ENCODE results near the gene AGAP1. TPM values are rescaled to one million over a fixed set of nuclear protein-coding genes. Genes with fewer than 3 reads are reported as not detected.
A peak's percentile ranks its signal among the peaks of the same experiment; 100 is the strongest.

Gene AGAP1
- total RNA-seq, 6 experiments from 2014 or later: 8.1 to 11.2 (median 9.8) TPM

DNA sequence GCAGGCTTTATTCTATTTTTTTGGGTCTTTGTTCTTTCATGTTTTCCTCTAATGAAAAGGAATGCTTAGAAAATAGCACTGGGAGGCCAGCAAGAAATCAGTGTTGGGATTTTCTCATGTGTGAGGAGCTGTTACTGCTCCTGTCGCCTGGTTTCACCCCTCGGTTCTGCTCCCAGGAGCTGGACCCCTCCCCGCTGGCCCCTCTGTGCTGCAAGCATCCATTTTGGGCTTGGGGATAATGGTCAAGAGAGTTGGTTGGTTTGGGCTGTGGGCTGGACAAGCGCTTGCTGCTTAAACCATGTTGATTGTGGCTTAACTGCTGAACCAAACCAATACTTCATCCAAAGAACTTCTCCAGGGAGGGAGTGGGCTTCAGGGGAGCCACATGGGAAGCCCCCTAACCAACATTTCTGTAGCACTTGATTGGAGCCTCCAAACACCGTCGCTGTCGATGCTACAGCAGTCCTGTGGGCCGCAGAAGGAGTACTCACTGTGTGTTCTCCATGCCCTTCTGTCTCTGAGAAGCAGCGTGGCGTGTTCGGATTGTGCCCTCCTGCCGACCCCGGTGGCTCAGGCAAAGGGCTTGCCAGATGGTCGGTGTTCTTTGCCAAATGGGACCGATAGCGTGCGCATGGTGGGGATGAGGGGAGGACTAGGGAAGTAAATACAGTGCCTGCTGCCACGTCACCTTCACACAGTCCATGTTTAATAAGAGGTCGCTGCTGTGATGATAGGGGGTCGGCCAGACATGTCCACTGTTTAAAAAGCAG is 40.0 kb downstream of the AGAP1 start:
- intact Hi-C loops (cut with DNase I): no loop called here
- Histone ChIP-seq H3K36me3 (no peaks in the 10 kb centered on the region), H3K27me3 (no peaks in the 10 kb centered on the region), H3K9me3 (no peaks in the 10 kb centered on the region), H3K4me1 (peaks cover 0 to 12% (median 5%) of the 10 kb centered on the region in 4 donors), H3K4me3 (no peak overlapping the region), H3K27ac (no peak overlapping the region)
- no peak for ATAC-seq
- TF ChIP-seq POLR2A (IDR thresholded peaks at IDR 0.05): no peak
- TF ChIP-seq, protein P1, sequence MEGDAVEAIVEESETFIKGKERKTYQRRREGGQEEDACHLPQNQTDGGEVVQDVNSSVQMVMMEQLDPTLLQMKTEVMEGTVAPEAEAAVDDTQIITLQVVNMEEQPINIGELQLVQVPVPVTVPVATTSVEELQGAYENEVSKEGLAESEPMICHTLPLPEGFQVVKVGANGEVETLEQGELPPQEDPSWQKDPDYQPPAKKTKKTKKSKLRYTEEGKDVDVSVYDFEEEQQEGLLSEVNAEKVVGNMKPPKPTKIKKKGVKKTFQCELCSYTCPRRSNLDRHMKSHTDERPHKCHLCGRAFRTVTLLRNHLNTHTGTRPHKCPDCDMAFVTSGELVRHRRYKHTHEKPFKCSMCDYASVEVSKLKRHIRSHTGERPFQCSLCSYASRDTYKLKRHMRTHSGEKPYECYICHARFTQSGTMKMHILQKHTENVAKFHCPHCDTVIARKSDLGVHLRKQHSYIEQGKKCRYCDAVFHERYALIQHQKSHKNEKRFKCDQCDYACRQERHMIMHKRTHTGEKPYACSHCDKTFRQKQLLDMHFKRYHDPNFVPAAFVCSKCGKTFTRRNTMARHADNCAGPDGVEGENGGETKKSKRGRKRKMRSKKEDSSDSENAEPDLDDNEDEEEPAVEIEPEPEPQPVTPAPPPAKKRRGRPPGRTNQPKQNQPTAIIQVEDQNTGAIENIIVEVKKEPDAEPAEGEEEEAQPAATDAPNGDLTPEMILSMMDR (IDR thresholded peaks at IDR 0.05): no peak
- 82% methylated on average over 8 of the region's 20 CpGs for WGBS (ENCODE audit: insufficient coverage, low coverage, low lambda C conversion rate, missing lambda C conversion rate)
- DNase-seq: peak in 1 of 3 donors; percentile 44

DNA sequence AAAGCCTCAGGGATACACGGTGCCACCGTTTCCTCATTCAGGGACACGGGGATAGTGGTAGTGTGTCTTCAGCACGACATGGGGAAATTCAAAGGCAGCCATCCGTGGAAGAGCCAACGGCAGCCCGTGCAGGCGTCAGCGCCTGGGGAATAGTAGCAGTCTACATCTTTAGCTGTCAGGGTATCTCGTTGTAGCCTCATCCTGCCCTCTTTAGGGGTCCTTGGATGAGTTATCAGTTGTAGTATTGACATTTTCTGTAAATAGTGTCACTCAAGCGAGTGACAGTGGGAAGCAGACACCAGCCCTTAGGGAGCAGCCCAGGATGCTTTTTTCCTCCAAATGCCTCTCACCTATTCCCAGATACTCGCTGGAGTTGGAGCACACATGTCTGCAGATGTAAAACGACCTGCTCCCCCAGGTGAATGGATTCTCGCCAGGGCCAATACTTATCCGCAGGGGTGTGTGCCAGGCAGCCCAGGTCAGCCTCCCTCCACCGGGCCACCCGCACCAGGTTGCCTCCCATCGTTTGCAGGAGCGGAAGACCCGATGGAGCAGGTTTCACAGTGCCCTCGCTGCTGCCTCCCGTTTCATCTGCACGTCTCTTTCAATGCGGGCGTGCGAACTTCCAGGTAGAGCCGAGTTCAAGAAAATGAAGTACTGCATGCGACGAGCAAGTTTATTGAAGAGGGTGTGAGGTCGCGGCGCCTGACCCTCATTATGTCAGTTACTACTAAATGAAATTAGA is 41.0 kb downstream of the AGAP1 start:
- intact Hi-C loops (cut with DNase I): no loop called here
- Histone ChIP-seq H3K36me3 (no peaks in the 10 kb centered on the region), H3K27me3 (no peaks in the 10 kb centered on the region), H3K4me3 (no peak overlapping the region), H3K27ac (no peak overlapping the region), H3K9me3 (no peaks in the 10 kb centered on the region), H3K4me1 (peaks cover 0 to 12% (median 5%) of the 10 kb centered on the region in 4 donors)
- no peak for TF ChIP-seq POLR2A (IDR thresholded peaks at IDR 0.05)
- TF ChIP-seq, protein P1 (IDR thresholded peaks at IDR 0.05): no peak
- peak in 1 of 3 donors; percentile 25 for DNase-seq
- ATAC-seq: no peak
- WGBS (ENCODE audit: insufficient coverage, low coverage, low lambda C conversion rate, missing lambda C conversion rate): 93% methylated on average over 15 of the region's 32 CpGs

DNA sequence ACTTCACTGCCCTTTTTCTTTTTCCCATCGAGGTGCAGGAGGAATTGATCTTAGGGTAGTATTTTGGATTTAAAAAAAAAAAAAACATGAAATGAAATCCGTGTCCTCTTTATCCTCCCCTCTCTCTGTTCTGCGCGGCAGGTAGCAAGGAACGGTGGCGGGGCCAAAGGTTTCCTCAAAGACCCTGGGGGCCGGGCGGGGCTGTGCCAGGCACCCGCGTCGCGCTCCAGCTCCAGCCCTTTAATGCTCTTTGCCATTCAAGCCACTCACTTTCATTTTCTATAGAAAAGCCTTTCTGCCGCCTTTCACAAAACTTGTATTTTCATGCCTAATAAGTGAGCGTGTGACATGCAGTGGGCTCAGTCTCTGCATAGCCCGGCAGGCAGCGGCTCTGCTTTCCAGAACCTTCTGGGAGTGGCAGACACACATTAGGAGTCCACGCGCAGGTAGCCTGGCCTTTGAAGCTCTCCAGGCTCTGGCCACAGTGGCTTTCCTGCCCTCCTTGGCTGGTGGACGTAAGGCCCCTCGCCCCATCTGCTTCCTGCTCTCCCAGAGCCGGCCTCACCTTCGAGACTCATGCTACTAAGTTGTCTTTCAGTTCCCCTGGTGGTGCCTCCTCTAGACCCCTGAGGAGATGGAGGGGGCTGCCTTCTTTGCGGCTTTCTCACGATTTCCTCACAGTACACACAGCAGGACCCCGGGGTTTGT is 41.7 kb downstream of the AGAP1 start:
- no peak for TF ChIP-seq POLR2A (IDR thresholded peaks at IDR 0.05)
- TF ChIP-seq, protein P1 (IDR thresholded peaks at IDR 0.05): no peak
- intact Hi-C loops (cut with DNase I): no loop called here
- peaks cover 0 to 12% (median 5%) of the 10 kb centered on the region in 4 donors for H3K4me1 ChIP-seq
- WGBS (ENCODE audit: insufficient coverage, low coverage, low lambda C conversion rate, missing lambda C conversion rate): 93% methylated on average over 19 of the region's 25 CpGs
- no peaks in the 10 kb centered on the region for H3K9me3 ChIP-seq
- H3K27me3 ChIP-seq: no peaks in the 10 kb centered on the region
- ATAC-seq (no peak), DNase-seq (peak in 1 of 3 donors; percentile 29)
- no peaks in the 10 kb centered on the region for H3K36me3 ChIP-seq
- H3K27ac ChIP-seq: no peak overlapping the region
- no peak overlapping the region for H3K4me3 ChIP-seq

DNA sequence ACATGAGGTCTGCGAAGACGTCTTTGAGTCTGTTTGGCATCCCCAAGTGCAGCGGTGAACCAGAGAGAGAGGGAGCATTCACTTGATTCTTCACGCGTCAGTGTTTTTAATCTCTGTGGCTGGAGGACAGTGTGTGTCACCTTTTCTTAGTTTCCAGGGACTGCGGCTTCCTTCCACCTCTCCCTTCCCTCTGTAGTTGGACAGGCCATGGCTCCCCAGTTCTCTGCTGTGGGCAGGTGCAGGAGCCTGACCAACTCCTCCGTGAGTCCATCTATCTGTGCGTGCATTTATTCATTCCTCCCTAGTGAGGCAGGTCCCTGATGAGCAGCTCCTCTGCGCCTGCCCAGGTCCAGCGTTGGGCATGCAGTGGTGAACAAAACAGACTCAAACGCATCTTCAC is 42.9 kb downstream of the AGAP1 start:
- peak in 1 of 3 donors; percentile 28 for DNase-seq
- WGBS (ENCODE audit: insufficient coverage, low coverage, low lambda C conversion rate, missing lambda C conversion rate): 97% methylated on average over 7 of the region's 11 CpGs

More for the DNA sequence above, 42.9 kb downstream of the AGAP1 start:
- TF ChIP-seq POLR2A (IDR thresholded peaks at IDR 0.05): no peak
- TF ChIP-seq, protein P1 (IDR thresholded peaks at IDR 0.05): no peak
- H3K4me1 ChIP-seq: peaks cover 0 to 12% (median 5%) of the 10 kb centered on the region in 4 donors
- no peak for ATAC-seq
- H3K27ac ChIP-seq: no peak overlapping the region
- H3K27me3 ChIP-seq: no peaks in the 10 kb centered on the region
- no peak overlapping the region for H3K4me3 ChIP-seq
- H3K9me3 ChIP-seq: no peaks in the 10 kb centered on the region
- intact Hi-C loops (cut with DNase I): no loop called here
- H3K36me3 ChIP-seq: no peaks in the 10 kb centered on the region

Data from right lobe of liver (tissue), 6 donors.